ENCODE measurements around the gene TRAF7.
"Not testable (repeated sequence)": the region's sequence is repeated elsewhere in the genome, so short reads cannot be mapped to it uniquely, and the experiment has no call there.

Gene TRAF7

DNA sequence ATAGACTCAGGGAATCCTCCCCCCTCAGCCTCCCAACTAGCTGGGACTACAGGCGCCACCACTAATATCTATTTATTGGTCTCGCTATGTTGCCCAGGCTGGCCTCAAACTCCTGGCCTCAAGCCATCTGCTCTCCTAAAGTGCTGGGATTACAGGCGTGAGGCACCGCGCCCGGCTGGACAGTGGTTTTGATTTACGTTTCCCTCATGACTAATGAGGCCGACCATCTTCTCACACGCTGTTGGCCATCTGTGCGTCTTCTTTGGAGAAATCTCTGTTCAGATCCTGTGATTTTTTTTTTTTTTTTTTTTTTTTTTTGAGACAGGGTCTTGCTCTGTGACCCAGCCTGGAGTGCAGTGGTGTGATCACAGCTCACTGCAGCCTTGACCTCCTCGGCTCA lies 26.3 kb upstream of the TRAF7 start:
- H3K27me3 ChIP-seq (ENCODE audit: control insufficient read depth, insufficient read depth, low read length, poor library complexity, severe bottlenecking); H3K36me3 ChIP-seq (ENCODE audit: control insufficient read depth, insufficient read depth, low read length); H3K27ac ChIP-seq (ENCODE audit: insufficient read depth, low read depth, low read length, poor library complexity, severe bottlenecking); H3K9me3 ChIP-seq (ENCODE audit: control insufficient read depth, low read length); H3K4me3 ChIP-seq (ENCODE audit: insufficient read depth, low read depth, low read length): not testable (repeated sequence)
- WGBS, 2 experiments, result 82 to 92% methylated on average over 9 of the region's 11 CpGs
- H3K4me1 ChIP-seq (ENCODE audit: control insufficient read depth, insufficient read depth, low read length), result peaks cover 17% of the 10 kb centered on the region

- H3K27ac ChIP-seq (ENCODE audit: insufficient read depth, low read depth, low read length, poor library complexity, severe bottlenecking); H3K9me3 ChIP-seq (ENCODE audit: control insufficient read depth, low read length): not testable (repeated sequence)
- 88 to 89% methylated on average over 22 of the region's 22 CpGs for WGBS, 2 experiments
Observed at GRCh38 chr16:2129890-2130447, 25.6 kb upstream of the TRAF7 start.

GRCh38 chr16:2133797-2134196 lies 21.8 kb upstream of the TRAF7 start:
- not testable (repeated sequence) for H3K4me3 ChIP-seq (ENCODE audit: insufficient read depth, low read depth, low read length); H3K27ac ChIP-seq (ENCODE audit: insufficient read depth, low read depth, low read length, poor library complexity, severe bottlenecking)
- WGBS, 2 experiments, result 86 to 93% methylated on average over 6 of the region's 12 CpGs

More at GRCh38 chr16:2129890-2130447, 25.6 kb upstream of the TRAF7 start:
- not testable (repeated sequence) for H3K27me3 ChIP-seq (ENCODE audit: control insufficient read depth, insufficient read depth, low read length, poor library complexity, severe bottlenecking); H3K36me3 ChIP-seq (ENCODE audit: control insufficient read depth, insufficient read depth, low read length); H3K4me3 ChIP-seq (ENCODE audit: insufficient read depth, low read depth, low read length); H3K4me1 ChIP-seq (ENCODE audit: control insufficient read depth, insufficient read depth, low read length)

DNA sequence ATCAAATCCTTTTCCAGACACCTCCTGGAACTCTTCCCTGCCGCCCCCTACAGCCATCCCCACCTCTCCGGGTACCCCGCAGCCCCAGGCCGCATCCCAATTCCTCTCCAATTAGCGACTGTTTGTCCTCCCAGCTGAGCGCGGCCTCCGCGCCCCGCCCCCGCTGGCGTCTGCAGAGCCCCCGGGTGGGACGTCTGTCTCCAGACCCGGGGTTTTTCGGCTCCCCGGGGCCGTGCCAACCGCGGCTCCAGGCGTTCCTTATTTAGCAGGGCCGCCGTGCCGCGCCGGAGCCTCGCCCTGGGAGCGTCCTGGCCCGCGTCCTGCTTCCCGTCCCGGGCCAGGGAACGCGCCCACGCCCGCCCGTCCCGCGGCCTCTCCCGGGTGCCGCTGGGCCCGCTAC lies 20.5 kb upstream of the TRAF7 start:
- not testable (repeated sequence) for H3K36me3 ChIP-seq (ENCODE audit: control insufficient read depth, insufficient read depth, low read length); H3K27ac ChIP-seq (ENCODE audit: insufficient read depth, low read depth, low read length, poor library complexity, severe bottlenecking); H3K4me1 ChIP-seq (ENCODE audit: control insufficient read depth, insufficient read depth, low read length); H3K27me3 ChIP-seq (ENCODE audit: control insufficient read depth, insufficient read depth, low read length, poor library complexity, severe bottlenecking); H3K9me3 ChIP-seq (ENCODE audit: control insufficient read depth, low read length)
- 0 to 1% methylated on average over 24 to 27 of the region's 42 CpGs for WGBS, 2 experiments
- peak overlapping the region; percentile 38 for H3K4me3 ChIP-seq (ENCODE audit: insufficient read depth, low read depth, low read length)

More at GRCh38 chr16:2133797-2134196, 21.8 kb upstream of the TRAF7 start:
- not testable (repeated sequence) for H3K27me3 ChIP-seq (ENCODE audit: control insufficient read depth, insufficient read depth, low read length, poor library complexity, severe bottlenecking); H3K9me3 ChIP-seq (ENCODE audit: control insufficient read depth, low read length); H3K36me3 ChIP-seq (ENCODE audit: control insufficient read depth, insufficient read depth, low read length); H3K4me1 ChIP-seq (ENCODE audit: control insufficient read depth, insufficient read depth, low read length)

GRCh38 chr16:2135770-2136490 lies 19.7 kb upstream of the TRAF7 start, which contains the start of gene PKD1:
Gene PKD1, minus strand, starts transcription at chr16:2135898. Its CDS starts 209 bp downstream, at chr16:2135689.
- 0% methylated on average over 52 to 55 of the region's 81 CpGs for WGBS, 2 experiments
- not testable (repeated sequence) for H3K27ac ChIP-seq (ENCODE audit: insufficient read depth, low read depth, low read length, poor library complexity, severe bottlenecking)

DNA sequence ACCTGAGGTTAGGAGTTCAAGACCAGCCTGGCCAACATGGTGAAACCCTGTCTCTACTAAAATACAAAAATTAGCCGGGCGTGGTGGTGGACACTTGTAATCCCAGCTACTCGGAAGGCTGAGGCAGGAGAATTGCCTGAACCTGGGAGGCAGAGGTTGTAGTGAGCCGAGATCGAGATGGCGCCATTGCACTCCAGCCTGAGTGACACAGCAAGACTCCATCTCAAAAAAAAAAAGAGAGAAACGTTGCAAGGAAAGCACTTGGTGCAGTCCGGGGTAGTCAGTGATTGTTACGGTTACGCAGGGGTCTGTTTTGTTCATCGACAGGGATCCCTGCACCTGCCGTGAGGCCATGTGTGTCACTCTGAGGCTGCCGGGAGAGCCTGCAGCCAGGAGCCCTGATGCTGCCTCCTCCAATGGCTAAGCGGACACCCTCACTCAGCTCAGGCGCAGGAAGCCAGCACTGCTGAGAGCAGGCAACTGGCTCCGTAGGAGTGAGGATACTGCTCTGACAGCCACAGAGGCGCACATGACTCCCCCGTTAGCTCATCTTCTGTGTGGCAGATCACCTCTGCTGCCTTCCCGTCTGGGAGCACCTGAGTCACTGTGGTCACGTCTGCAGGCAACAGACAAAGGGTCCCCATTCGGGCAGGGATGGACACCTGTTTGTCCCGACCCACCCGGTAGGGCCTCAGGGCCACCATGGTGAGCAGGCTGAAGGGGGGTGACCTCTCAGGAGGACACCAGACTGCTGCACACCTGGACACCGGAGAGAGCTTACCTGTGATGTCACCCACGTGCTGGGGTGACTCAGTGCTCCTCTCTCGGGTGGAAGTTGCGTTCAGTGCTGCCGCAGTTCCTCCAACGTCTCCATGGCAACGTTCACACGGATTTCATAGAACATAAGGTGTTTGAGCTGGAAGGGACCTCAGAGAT lies 12.4 kb upstream of the TRAF7 start:
- Histone ChIP-seq H3K9me3 (ENCODE audit: control insufficient read depth, low read length) (no peaks in the 10 kb centered on the region), H3K4me3 (ENCODE audit: insufficient read depth, low read depth, low read length) (no peak overlapping the region), H3K4me1 (ENCODE audit: control insufficient read depth, insufficient read depth, low read length) (no peaks in the 10 kb centered on the region), H3K27ac (ENCODE audit: insufficient read depth, low read depth, low read length, poor library complexity, severe bottlenecking) (no peak overlapping the region), H3K36me3 (ENCODE audit: control insufficient read depth, insufficient read depth, low read length) (no peaks in the 10 kb centered on the region), H3K27me3 (ENCODE audit: control insufficient read depth, insufficient read depth, low read length, poor library complexity, severe bottlenecking) (no peaks in the 10 kb centered on the region)
- WGBS, 2 experiments, result 86 to 87% methylated on average over 31 of the region's 31 CpGs

More at GRCh38 chr16:2135770-2136490, 19.7 kb upstream of the TRAF7 start, which contains the start of gene PKD1:
- peak within 1 kb of the TSS; percentile 38 for H3K4me3 ChIP-seq (ENCODE audit: insufficient read depth, low read depth, low read length)
- H3K36me3 ChIP-seq (ENCODE audit: control insufficient read depth, insufficient read depth, low read length); H3K27me3 ChIP-seq (ENCODE audit: control insufficient read depth, insufficient read depth, low read length, poor library complexity, severe bottlenecking); H3K9me3 ChIP-seq (ENCODE audit: control insufficient read depth, low read length); H3K4me1 ChIP-seq (ENCODE audit: control insufficient read depth, insufficient read depth, low read length): not testable (repeated sequence)

DNA sequence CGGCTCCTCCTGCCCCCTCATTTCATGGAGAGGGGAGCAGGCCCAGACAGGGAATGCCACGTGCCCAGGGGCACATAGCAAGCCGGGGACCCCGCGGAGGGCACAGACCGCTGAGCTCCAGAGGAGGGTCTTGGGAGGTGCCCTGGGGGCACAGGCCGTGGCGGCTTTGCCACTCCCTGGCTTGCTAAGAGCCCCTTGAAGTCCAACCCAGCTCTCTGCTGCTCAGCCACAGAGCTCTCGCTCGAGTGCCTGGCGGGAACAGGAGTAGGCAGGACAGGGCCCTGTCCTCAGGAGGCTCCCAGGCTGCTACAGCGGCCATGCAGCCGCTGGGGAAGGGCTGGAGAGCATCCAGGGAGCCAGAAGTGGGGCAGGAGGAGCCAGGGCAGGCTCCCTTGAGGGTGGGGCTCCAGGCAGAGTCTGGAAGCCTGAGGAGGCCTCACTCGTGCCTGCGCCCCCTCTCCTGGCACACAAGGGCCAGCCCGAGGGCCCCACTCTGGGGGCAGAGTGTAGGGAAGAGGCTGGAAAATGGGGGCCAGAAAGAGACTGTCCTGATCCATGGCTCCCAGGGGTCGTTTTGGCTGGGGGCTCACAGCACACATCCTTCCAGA lies 11.6 kb upstream of the TRAF7 start:
- no peak overlapping the region for H3K27ac ChIP-seq (ENCODE audit: insufficient read depth, low read depth, low read length, poor library complexity, severe bottlenecking)
- no peaks in the 10 kb centered on the region for H3K36me3 ChIP-seq (ENCODE audit: control insufficient read depth, insufficient read depth, low read length)
- no peaks in the 10 kb centered on the region for H3K4me1 ChIP-seq (ENCODE audit: control insufficient read depth, insufficient read depth, low read length)
- 91% methylated on average over 17 of the region's 17 CpGs for WGBS, 2 experiments
- no peak overlapping the region for H3K4me3 ChIP-seq (ENCODE audit: insufficient read depth, low read depth, low read length)
- no peaks in the 10 kb centered on the region for H3K27me3 ChIP-seq (ENCODE audit: control insufficient read depth, insufficient read depth, low read length, poor library complexity, severe bottlenecking)
- no peaks in the 10 kb centered on the region for H3K9me3 ChIP-seq (ENCODE audit: control insufficient read depth, low read length)

DNA sequence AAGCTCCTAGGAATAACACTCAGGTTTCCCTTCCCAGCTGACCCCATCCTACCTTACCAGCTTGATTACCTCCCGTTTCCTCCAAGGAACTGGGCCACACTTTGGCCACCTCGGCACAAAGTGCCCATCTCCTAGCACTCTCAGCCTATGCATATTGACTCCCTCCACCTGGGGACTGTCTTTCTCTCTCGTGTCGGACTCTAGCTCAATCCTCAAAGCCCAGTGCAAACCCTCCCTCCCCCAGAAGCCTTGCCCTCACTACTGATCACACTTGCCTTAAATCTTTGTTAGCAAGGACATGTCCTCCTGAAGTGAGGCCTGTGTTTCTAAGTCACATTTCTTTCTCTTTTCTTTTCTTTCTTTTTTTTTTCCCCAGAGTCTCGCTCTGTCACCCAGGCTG lies 9.7 kb upstream of the TRAF7 start:
- Histone ChIP-seq H3K27ac (ENCODE audit: insufficient read depth, low read depth, low read length, poor library complexity, severe bottlenecking) (no peak overlapping the region), H3K27me3 (ENCODE audit: control insufficient read depth, insufficient read depth, low read length, poor library complexity, severe bottlenecking) (peaks cover 12% of the 10 kb centered on the region), H3K4me3 (ENCODE audit: insufficient read depth, low read depth, low read length) (no peak overlapping the region), H3K9me3 (ENCODE audit: control insufficient read depth, low read length) (no peaks in the 10 kb centered on the region), H3K36me3 (ENCODE audit: control insufficient read depth, insufficient read depth, low read length) (no peaks in the 10 kb centered on the region), H3K4me1 (ENCODE audit: control insufficient read depth, insufficient read depth, low read length) (peaks cover 16% of the 10 kb centered on the region)
- 66 to 72% methylated on average over 5 of the region's 5 CpGs for WGBS, 2 experiments

DNA sequence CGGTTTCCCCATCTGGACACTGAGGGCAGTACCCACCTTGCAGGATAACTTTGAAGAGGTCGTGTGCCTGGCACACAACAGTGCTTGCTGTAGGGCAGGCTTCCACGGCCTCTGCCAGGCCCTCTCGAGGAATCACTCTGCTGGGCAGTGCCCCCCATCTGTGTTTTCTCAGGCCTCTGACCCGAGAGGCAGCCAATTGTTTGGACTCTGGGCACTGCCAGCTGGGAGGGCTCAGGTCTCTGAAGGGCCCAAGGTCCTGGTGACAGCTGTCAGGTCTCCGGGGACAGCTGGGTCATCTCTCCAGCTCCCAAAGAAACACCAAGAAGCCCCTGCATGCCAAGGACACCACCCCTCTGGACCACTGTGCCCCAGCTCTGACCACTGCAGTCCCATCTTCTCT lies 8.2 kb upstream of the TRAF7 start:
- Histone ChIP-seq H3K4me1 (ENCODE audit: control insufficient read depth, insufficient read depth, low read length) (peaks cover 31% of the 10 kb centered on the region), H3K9me3 (ENCODE audit: control insufficient read depth, low read length) (no peaks in the 10 kb centered on the region), H3K27ac (ENCODE audit: insufficient read depth, low read depth, low read length, poor library complexity, severe bottlenecking) (no peak overlapping the region), H3K4me3 (ENCODE audit: insufficient read depth, low read depth, low read length) (no peak overlapping the region), H3K27me3 (ENCODE audit: control insufficient read depth, insufficient read depth, low read length, poor library complexity, severe bottlenecking) (peaks cover 12% of the 10 kb centered on the region), H3K36me3 (ENCODE audit: control insufficient read depth, insufficient read depth, low read length) (no peaks in the 10 kb centered on the region)
- WGBS, 2 experiments, result 84 to 85% methylated on average over 6 of the region's 6 CpGs

All from ectodermal cell (in vitro differentiated cells).